Nephron (organoid): ENCODE results near the gene GSK3A.
A peak's percentile ranks its signal among the peaks of the same experiment; 100 is the strongest.

Experiments used
- H3K27ac Mint-ChIP-seq, 3 experiments: 2 replicates each; pipeline ENCODE4 v1.8.0; 2020; ENCODE audit warnings: mixed read lengths in 3 of 3, mild to moderate bottlenecking in 2 of 3, moderate library complexity in 1 of 3
- H3K27me3 Mint-ChIP-seq: 2 replicates; pipeline ENCODE4 v1.8.0; 2021; ENCODE audit warnings: low read depth, mild to moderate bottlenecking, moderate library complexity, mixed read lengths
- H3K36me3 Mint-ChIP-seq: 2 replicates; pipeline ENCODE4 v1.8.0; 2020; ENCODE audit warnings: low read depth, mixed read lengths
- H3K4me1 Mint-ChIP-seq: 2 replicates; pipeline ENCODE4 v1.8.0; 2020; ENCODE audit warnings: mixed read lengths
- H3K4me3 Mint-ChIP-seq, 3 experiments: 2 replicates each; pipeline ENCODE4 v1.8.0; 2020; ENCODE audit warnings: mild to moderate bottlenecking in 3 of 3, mixed read lengths in 3 of 3, moderate library complexity in 2 of 3
- H3K9me3 Mint-ChIP-seq: 2 replicates; pipeline ENCODE4 v1.8.0; 2020; ENCODE audit warnings: mixed read lengths
- CTCF ChIP-seq, 3 experiments: fragments of 200-600 bp; sonication (generic); IDR thresholded peaks; one replicate each; pipeline ENCODE4 v1.5.0; 2021; ENCODE audit warnings: antibody characterized with exemption in 3 of 3; ENCODE audit not compliant: unreplicated experiment in 3 of 3

Gene GSK3A

GRCh38 chr19:42185277-42185676, 57.1 kb downstream of the GSK3A start:
- Mint-ChIP-seq H3K9me3 (no peaks in the 10 kb centered on the region), H3K36me3 (no peaks in the 10 kb centered on the region), H3K27ac (peak overlapping the region in 2 of 3 experiments; percentile 27 to 53), H3K27me3 (peaks cover 51% of the 10 kb centered on the region), H3K4me1 (peaks cover 6% of the 10 kb centered on the region), H3K4me3 (no peak overlapping the region)
- no peak for TF ChIP-seq CTCF (IDR thresholded peaks at IDR 0.05; ENCODE audit: unreplicated experiment in 3 of 3)

GRCh38 chr19:42184401-42184861, 58.0 kb downstream of the GSK3A start:
- peak; percentile 80 to 84 (median 82) for TF ChIP-seq CTCF (IDR thresholded peaks at IDR 0.05; ENCODE audit: unreplicated experiment in 3 of 3)
- Mint-ChIP-seq H3K4me3 (no peak overlapping the region), H3K27me3 (peaks cover 45% of the 10 kb centered on the region), H3K36me3 (no peaks in the 10 kb centered on the region), H3K4me1 (peaks cover 6% of the 10 kb centered on the region), H3K27ac (peak overlapping the region in 1 of 3 experiments; percentile 25), H3K9me3 (no peaks in the 10 kb centered on the region)
